WTC11 (cell line): Measurements from ENCODE around the gene ADAMTS12.

ENCODE experiments used
- CREB1 ChIP-seq: sonication (generic); formaldehyde crosslinking; IDR thresholded peaks from 2 replicates; pipeline ENCODE4 v1.8.0; 2023; ENCODE audit warnings: mild to moderate bottlenecking, missing genetic modification reagents
- ETV6 ChIP-seq: sonication (generic); formaldehyde crosslinking; IDR thresholded peaks from 2 replicates; pipeline ENCODE4 v1.8.1; 2022; ENCODE audit warnings: mild to moderate bottlenecking, missing genetic modification reagents
- IRF2 ChIP-seq: sonication (generic); formaldehyde crosslinking; IDR thresholded peaks from 2 replicates; pipeline ENCODE4 v1.8.0; 2022; ENCODE audit warnings: low read depth, missing genetic modification reagents, borderline replicate concordance
- TF ChIP-seq, protein P1 (sequence below): sonication (generic); formaldehyde crosslinking; IDR thresholded peaks from 2 replicates; pipeline ENCODE4 v1.8.1; 2022; ENCODE audit warnings: low read depth, missing genetic modification reagents, borderline replicate concordance
- TF ChIP-seq, protein P2 (sequence below): sonication (generic); formaldehyde crosslinking; IDR thresholded peaks from 2 replicates; pipeline ENCODE4 v1.8.0; 2022; ENCODE audit warnings: missing genetic modification reagents
- TF ChIP-seq, protein P3 (sequence below): sonication (generic); formaldehyde crosslinking; IDR thresholded peaks from 2 replicates; pipeline ENCODE4 v1.8.1; 2023; ENCODE audit warnings: mild to moderate bottlenecking, missing genetic modification reagents, moderate library complexity
- TF ChIP-seq, protein P4 (sequence below): fragments of 200-600 bp; IDR thresholded peaks from 2 replicates; pipeline ENCODE4 v1.8.0; 2022; ENCODE audit warnings: antibody characterized with exemption
- TF ChIP-seq, protein P5 (sequence below): sonication (generic); formaldehyde crosslinking; IDR thresholded peaks from 2 replicates; pipeline ENCODE4 v1.8.0; 2022; ENCODE audit warnings: mild to moderate bottlenecking, missing genetic modification reagents
- TF ChIP-seq, protein P6 (sequence below): sonication (generic); formaldehyde crosslinking; IDR thresholded peaks from 2 replicates; pipeline ENCODE4 v1.8.1; 2023; ENCODE audit warnings: mild to moderate bottlenecking, missing genetic modification reagents
- TF ChIP-seq, protein P7 (sequence below): sonication (generic); formaldehyde crosslinking; IDR thresholded peaks from 2 replicates; pipeline ENCODE4 v1.8.0; 2022; ENCODE audit warnings: mild to moderate bottlenecking, missing genetic modification reagents
- TF ChIP-seq, protein P8 (sequence below): sonication (generic); formaldehyde crosslinking; conservative IDR thresholded peaks from 2 replicates; pipeline ENCODE4 v1.8.1; 2023; ENCODE audit warnings: mild to moderate bottlenecking, low read depth, missing genetic modification reagents, moderate library complexity

DNA sequence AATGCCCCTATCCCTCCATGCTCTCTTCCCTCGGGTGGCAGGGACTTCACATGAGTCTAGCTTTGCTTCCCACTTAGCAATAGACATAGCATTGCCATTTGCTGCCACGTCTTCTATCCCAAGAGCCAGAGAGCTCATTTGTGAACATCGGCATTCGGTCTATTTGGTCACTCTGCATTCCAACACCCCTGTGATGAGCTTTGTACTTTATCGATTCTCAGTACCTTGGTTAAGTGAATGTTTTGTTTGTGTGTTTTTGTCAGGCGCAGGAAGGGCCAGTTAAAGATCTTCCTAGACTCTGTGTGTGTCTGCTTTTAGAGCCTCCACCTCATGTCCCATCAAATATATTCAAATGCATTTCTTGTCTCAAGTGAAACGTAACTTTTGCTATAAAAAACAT lies 309.4 kb downstream of the ADAMTS12 start:
- TF ChIP-seq, protein P1, sequence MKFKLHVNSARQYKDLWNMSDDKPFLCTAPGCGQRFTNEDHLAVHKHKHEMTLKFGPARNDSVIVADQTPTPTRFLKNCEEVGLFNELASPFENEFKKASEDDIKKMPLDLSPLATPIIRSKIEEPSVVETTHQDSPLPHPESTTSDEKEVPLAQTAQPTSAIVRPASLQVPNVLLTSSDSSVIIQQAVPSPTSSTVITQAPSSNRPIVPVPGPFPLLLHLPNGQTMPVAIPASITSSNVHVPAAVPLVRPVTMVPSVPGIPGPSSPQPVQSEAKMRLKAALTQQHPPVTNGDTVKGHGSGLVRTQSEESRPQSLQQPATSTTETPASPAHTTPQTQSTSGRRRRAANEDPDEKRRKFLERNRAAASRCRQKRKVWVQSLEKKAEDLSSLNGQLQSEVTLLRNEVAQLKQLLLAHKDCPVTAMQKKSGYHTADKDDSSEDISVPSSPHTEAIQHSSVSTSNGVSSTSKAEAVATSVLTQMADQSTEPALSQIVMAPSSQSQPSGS (CRISPR knock-in tag), result no peak
- TF ChIP-seq, protein P2, sequence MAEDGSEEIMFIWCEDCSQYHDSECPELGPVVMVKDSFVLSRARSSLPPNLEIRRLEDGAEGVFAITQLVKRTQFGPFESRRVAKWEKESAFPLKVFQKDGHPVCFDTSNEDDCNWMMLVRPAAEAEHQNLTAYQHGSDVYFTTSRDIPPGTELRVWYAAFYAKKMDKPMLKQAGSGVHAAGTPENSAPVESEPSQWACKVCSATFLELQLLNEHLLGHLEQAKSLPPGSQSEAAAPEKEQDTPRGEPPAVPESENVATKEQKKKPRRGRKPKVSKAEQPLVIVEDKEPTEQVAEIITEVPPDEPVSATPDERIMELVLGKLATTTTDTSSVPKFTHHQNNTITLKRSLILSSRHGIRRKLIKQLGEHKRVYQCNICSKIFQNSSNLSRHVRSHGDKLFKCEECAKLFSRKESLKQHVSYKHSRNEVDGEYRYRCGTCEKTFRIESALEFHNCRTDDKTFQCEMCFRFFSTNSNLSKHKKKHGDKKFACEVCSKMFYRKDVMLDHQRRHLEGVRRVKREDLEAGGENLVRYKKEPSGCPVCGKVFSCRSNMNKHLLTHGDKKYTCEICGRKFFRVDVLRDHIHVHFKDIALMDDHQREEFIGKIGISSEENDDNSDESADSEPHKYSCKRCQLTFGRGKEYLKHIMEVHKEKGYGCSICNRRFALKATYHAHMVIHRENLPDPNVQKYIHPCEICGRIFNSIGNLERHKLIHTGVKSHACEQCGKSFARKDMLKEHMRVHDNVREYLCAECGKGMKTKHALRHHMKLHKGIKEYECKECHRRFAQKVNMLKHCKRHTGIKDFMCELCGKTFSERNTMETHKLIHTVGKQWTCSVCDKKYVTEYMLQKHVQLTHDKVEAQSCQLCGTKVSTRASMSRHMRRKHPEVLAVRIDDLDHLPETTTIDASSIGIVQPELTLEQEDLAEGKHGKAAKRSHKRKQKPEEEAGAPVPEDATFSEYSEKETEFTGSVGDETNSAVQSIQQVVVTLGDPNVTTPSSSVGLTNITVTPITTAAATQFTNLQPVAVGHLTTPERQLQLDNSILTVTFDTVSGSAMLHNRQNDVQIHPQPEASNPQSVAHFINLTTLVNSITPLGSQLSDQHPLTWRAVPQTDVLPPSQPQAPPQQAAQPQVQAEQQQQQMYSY (CRISPR knock-in tag), result no peak
- TF ChIP-seq IRF2 (CRISPR knock-in tag), result no peak
- TF ChIP-seq, protein P3, sequence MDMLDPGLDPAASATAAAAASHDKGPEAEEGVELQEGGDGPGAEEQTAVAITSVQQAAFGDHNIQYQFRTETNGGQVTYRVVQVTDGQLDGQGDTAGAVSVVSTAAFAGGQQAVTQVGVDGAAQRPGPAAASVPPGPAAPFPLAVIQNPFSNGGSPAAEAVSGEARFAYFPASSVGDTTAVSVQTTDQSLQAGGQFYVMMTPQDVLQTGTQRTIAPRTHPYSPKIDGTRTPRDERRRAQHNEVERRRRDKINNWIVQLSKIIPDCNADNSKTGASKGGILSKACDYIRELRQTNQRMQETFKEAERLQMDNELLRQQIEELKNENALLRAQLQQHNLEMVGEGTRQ, result no peak
- TF ChIP-seq, protein P4, sequence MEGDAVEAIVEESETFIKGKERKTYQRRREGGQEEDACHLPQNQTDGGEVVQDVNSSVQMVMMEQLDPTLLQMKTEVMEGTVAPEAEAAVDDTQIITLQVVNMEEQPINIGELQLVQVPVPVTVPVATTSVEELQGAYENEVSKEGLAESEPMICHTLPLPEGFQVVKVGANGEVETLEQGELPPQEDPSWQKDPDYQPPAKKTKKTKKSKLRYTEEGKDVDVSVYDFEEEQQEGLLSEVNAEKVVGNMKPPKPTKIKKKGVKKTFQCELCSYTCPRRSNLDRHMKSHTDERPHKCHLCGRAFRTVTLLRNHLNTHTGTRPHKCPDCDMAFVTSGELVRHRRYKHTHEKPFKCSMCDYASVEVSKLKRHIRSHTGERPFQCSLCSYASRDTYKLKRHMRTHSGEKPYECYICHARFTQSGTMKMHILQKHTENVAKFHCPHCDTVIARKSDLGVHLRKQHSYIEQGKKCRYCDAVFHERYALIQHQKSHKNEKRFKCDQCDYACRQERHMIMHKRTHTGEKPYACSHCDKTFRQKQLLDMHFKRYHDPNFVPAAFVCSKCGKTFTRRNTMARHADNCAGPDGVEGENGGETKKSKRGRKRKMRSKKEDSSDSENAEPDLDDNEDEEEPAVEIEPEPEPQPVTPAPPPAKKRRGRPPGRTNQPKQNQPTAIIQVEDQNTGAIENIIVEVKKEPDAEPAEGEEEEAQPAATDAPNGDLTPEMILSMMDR, result no peak
- TF ChIP-seq, protein P5, sequence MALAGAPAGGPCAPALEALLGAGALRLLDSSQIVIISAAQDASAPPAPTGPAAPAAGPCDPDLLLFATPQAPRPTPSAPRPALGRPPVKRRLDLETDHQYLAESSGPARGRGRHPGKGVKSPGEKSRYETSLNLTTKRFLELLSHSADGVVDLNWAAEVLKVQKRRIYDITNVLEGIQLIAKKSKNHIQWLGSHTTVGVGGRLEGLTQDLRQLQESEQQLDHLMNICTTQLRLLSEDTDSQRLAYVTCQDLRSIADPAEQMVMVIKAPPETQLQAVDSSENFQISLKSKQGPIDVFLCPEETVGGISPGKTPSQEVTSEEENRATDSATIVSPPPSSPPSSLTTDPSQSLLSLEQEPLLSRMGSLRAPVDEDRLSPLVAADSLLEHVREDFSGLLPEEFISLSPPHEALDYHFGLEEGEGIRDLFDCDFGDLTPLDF, result no peak
- no peak for TF ChIP-seq CREB1 (CRISPR knock-in tag)
- TF ChIP-seq, protein P6, sequence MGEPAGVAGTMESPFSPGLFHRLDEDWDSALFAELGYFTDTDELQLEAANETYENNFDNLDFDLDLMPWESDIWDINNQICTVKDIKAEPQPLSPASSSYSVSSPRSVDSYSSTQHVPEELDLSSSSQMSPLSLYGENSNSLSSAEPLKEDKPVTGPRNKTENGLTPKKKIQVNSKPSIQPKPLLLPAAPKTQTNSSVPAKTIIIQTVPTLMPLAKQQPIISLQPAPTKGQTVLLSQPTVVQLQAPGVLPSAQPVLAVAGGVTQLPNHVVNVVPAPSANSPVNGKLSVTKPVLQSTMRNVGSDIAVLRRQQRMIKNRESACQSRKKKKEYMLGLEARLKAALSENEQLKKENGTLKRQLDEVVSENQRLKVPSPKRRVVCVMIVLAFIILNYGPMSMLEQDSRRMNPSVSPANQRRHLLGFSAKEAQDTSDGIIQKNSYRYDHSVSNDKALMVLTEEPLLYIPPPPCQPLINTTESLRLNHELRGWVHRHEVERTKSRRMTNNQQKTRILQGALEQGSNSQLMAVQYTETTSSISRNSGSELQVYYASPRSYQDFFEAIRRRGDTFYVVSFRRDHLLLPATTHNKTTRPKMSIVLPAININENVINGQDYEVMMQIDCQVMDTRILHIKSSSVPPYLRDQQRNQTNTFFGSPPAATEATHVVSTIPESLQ (CRISPR knock-in tag), result no peak
- TF ChIP-seq, protein P7, sequence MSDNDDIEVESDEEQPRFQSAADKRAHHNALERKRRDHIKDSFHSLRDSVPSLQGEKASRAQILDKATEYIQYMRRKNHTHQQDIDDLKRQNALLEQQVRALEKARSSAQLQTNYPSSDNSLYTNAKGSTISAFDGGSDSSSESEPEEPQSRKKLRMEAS (CRISPR knock-in tag), result no peak
- TF ChIP-seq, protein P8, sequence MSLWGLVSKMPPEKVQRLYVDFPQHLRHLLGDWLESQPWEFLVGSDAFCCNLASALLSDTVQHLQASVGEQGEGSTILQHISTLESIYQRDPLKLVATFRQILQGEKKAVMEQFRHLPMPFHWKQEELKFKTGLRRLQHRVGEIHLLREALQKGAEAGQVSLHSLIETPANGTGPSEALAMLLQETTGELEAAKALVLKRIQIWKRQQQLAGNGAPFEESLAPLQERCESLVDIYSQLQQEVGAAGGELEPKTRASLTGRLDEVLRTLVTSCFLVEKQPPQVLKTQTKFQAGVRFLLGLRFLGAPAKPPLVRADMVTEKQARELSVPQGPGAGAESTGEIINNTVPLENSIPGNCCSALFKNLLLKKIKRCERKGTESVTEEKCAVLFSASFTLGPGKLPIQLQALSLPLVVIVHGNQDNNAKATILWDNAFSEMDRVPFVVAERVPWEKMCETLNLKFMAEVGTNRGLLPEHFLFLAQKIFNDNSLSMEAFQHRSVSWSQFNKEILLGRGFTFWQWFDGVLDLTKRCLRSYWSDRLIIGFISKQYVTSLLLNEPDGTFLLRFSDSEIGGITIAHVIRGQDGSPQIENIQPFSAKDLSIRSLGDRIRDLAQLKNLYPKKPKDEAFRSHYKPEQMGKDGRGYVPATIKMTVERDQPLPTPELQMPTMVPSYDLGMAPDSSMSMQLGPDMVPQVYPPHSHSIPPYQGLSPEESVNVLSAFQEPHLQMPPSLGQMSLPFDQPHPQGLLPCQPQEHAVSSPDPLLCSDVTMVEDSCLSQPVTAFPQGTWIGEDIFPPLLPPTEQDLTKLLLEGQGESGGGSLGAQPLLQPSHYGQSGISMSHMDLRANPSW (CRISPR knock-in tag), result no peak
- no peak for TF ChIP-seq ETV6 (CRISPR knock-in tag)
